ENCODE results near the gene PDE10A.
"Not testable (repeated sequence)": the region's sequence is repeated elsewhere in the genome, so short reads cannot be mapped to it uniquely, and the experiment has no call there.

The PDE10A gene

DNA sequence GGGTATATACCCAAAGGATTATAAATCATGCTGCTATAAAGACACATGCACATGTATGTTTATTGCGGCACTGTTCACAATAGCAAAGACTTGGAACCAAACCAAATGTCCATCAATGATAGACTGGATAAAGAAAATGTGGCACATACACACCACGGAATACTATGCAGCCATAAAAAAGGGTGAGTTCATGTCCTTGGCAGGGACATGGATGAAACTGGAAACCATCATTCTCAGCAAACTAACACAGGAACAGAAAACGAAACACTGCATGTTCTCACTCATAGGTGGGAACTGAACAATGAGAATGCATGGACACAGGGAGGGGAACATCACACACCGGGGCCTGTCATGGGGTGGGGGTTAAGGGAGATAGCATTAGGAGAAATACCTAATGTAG is 70.1 kb downstream of the PDE10A start:
- not testable (repeated sequence) for DNase-seq

DNA sequence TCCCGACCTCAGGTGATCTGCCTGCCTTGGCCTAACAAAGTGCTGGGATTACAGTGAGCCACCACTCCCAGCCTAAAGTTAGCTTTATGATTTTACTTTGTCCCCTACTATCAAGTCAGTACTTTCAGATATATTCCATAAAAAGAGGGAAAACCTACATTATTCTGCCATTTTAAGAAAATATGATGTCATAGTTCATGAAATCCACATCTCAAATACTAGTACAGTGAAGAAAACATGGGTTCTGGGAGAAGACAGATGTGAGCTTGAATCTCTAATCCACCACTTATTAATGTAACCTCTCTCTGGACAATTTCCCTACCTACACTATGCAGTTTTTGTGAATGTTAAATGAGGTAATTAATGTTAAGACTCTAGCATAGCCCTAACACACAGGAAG is 74.5 kb downstream of the PDE10A start:
- no peak for DNase-seq

DNA sequence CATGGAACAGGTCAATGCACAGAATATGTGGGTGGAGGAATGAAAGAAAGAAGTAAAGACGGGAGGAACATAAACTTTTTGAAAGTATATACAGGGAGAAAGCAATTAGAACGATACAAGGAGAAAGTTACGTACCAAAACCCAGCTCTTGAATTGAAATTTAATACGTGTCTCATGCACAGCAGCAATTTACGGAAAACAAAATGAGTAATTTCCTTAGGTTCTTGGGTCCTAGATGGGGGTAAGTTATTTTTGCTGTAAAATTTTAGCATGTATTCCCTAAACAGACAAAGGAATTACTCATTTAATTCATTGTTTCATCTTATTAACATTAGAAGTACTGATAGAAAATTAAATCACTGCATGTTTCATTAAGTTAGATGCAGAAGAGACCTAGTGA is 75.8 kb downstream of the PDE10A start:
- no peak for DNase-seq

DNA sequence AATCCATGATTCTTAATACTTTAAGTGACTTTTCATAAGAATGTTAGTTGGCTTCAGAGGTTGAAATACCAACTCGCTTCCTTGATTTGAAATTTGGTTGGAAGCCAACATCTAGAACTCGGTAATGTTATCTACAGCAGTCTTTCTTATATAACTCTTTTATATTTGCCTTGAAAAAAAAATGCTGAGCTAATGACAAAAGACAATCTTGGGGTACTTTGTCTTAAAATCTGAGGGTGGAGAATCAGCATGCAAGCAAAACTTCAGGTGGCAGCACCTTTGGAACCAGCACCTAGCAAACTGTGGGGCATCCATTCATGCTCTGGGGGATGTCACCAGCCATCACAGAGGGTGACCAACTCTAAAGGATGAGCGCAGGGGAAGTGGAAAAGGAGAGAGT is 76.3 kb downstream of the PDE10A start:
- no peak for DNase-seq

DNA sequence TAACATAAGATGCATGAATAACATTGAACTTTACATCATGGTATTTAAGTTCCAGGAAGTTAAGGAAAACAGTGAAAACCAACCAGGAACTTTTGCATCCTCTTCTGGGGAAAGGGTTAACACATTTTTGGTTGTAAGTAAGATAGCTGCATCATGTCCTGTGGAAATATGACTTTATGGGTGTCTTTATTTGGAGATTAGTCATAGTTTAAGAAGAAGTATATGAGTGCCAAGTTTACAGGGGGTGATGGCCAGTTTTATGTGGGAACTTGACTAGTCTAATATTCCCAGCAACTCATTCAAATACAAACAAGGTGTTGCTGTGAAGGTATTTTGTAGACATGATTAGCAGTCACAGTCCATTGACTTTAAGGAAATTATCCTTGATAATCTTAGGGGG is 78.0 kb downstream of the PDE10A start:
- DNase-seq, result no peak

DNA sequence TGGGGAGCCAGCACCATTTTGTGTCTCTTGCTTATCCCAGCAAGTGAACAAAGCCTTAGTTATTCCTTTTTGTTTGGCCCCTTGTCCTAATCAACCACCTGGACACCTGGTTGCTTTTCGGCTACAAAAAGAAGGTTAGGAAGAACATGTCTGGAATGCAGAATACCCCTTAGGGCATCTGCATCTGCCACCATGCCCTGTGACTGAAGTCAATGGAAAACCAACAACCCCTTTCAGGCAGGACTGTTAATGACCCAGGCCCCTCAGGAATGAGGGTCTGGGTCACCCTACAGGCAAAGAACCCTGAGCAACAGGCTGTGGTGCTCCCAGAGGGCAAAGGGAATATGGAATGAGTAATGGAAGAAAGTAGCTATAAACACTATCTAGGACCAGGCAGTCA is 78.5 kb downstream of the PDE10A start:
- no peak for DNase-seq

DNA sequence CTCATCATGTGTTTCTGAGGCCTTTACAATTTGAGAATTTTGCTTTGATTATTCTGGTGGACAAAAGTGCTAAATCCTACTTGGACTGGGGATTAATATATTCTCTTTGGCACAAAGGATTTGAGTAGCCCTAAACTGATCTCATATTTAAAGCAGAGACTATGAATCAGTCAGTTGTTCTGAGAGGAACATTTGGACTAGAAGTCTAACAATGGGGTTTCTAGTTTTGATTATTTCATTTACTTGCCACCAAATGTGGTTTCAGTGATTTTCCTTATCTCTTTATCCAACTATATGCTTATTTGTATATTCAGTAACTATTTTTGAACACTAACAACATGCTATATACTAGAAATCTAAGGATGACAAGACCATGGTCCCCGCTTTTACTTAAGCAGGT is 81.4 kb downstream of the PDE10A start:
- no peak for DNase-seq

DNA sequence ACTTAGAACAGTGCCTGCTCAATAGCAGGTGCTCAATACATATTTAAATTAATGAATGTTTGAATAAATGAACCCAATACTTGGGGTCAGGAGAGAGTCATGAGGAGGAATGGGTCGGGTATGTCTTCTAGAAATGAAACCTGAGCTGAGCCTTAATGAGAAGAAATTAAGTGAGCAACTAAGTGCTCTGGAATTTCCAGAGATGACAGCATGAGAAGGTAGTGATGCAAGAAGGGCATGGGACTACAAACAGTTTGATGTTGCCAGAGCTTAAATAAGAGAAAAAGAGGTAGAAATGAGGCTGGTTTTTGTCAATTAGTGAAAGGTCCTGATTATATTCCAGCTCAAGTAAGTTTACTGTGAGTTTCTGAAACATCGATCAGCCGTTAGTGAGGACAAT is 82.9 kb downstream of the PDE10A start:
- DNase-seq, result no peak

DNA sequence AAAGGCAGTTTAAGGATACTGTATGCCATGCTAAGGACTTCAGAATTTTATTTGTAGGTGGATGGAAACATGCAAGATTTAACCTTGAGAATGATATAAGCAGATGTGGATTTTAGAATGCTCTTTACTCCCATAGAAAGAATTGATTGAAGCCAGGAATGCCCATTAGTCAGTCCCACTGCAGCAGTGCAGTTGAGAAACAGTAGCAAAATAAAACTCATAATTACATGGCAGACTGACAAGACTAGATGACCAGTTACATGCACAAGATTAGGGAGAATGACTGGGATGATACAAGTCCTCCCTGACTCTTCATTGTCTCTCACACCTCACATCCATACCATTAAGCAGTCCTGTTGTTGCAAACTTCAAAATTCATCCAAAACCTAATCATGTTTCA is 83.9 kb downstream of the PDE10A start:
- DNase-seq, result no peak

DNA sequence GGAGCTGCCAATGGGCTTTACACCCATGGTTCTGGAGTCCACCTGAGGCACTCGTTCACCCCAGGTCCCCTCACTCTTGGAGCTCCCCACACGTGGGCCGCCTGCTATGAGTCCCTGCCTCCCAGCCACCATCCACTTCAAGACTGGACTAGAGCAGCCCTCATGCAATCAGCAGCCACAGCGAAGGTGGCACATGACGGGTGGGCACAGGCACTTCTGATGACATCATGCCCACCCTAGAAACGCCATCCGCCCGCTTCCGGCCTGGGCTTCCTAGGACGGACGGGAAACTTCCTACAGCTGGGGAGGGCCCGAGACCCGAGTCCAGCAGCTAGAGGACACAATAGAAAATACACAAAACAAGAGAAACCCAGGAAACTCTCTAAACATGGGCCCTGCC is 85.5 kb downstream of the PDE10A start:
- no peak for DNase-seq

DNA sequence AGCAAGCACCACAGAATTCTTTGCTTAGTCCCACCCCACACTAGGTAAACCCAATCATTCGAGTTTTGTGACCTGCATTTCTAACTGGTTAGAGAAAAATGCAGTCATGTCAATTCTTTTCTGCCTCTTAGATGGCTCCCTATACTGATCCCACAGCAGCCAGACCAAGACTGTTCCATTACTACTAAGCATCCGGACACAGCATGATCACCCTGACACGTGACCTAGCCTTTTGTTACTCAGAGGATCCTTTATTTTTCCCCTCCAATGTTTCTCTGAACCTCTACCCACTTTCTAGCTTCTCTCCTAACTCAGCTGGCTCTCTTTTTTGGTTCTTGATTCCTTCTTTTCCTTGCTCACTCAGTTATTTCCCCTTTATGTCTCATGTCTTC is 87.9 kb downstream of the PDE10A start:
- no peak for DNase-seq

DNA sequence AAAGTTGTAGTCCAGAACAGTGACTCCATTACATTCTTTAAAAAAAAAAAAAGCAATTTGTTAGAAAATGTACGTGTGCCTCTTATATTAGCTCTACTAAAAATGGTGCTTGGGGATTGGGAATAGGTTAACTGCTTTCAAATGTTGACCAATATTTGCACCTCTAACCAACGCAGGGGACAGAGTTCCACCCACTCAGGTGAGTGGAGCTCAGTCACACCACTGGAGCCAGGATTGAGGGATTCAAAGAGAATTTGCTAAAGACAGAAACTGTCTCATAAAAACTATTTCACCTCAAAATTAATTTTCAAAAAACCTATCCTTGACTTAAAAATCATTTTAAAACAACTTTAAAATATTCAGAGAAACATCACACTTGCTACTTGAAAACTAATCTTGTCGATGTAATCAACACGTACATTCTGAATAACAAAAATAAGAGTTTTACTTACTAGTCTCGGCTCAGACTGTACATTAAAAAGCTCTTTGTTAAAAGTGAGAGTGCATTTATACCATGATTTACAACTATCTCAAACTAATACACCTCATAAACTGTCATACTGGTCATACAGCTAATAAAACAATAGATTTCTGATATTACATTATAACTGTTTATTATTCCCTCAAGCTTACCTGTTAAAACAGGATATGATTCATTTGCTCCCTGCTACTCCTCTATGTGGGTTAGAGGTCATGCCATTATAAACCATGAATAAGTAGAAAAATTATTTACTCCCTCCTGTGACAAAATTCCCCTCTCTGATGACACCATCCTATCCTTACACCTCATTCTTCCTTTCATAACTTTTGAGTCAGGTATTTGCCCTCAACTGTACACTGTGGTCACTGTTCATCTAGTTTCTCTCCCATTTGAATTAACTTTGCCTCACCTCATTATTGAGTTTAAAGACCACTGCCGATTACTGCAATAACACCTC is 88.6 kb downstream of the PDE10A start:
- no peak for DNase-seq

DNA sequence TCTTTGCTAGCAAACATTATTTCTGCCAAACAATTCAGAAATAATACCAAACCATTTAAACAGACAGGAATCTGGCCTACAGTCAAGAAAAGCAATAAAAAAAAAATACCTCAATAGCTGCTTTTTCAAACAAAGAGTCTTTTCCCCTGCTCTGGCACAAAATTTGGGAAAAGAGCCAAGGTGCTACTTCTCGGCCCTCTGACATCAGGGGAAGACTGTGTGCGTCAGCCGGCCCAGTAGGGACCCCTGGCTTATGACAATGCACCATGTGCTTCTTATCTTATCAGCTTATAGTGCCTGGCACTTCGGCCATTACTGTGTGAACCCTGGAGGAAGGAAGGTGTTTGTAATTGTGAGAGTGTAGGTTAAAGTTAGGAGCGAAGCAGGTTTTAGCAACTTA is 89.4 kb downstream of the PDE10A start:
- DNase-seq, result peak in 2 of 58 donors; percentile 12 to 28

DNA sequence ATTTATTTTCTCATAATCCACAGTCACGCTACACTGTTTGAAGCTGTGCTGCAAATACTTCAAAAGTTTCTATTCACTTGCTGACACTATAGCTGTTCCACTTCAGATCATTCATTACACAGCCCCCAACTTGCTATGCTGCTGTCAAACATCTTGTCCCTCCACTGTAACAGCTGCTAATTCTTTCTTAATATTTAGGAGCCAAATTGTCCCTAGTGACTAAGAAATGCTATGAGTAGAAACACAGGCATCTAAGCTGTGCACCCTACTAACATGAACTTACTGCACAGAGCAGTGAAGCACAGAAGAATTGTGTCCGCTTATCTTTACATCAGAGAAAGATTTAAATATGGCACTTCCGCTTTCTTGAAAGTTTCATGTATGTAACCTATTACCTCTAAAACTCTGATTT is 91.3 kb downstream of the PDE10A start:
- no peak for DNase-seq

DNA sequence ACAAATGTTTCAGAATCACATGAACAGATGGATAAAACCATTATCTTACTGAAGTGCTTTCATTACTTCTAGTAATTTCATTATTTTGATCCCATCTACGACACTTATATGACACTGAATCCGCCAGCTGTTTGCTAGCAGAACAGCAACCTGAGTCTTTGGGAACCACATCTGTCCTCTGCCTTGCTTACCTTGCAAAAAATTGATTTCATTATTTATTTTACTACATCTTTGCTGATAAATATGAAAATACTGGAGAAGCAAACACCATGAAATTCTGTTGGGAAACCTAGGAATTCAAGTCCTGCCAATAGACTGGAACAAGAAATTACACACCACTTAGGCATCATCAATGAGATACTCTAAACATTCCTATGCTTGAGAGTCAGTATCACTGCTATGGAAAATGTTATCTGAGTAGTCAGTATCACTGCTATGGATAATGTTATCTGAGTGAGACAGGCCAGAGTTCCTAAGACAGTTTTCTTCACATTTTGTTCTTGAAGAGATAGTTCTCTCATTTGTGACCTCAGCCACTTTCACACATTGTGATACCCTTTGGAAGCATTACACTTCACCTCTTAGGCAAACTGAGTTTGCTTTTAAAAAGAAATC is 91.9 kb downstream of the PDE10A start:
- no peak for DNase-seq

DNA sequence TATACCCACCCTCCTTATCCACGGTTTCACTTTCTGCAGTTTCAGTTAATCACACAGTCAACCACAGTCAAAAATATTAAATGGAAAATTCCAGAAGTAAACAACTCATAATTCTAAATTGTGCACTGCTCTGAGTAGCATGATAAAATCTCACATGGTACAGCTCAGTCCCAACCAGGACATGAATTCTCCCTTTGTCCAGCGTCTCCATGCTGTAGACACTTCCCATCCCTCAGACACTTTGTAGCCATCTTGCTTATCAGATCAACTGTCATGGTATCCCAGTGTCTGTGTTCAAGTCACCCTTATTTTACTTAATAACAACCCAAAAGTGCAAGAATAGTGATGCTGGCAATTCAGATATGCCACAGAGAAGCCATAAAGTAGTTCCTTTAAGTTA is 94.7 kb downstream of the PDE10A start:
- no peak for DNase-seq

DNA sequence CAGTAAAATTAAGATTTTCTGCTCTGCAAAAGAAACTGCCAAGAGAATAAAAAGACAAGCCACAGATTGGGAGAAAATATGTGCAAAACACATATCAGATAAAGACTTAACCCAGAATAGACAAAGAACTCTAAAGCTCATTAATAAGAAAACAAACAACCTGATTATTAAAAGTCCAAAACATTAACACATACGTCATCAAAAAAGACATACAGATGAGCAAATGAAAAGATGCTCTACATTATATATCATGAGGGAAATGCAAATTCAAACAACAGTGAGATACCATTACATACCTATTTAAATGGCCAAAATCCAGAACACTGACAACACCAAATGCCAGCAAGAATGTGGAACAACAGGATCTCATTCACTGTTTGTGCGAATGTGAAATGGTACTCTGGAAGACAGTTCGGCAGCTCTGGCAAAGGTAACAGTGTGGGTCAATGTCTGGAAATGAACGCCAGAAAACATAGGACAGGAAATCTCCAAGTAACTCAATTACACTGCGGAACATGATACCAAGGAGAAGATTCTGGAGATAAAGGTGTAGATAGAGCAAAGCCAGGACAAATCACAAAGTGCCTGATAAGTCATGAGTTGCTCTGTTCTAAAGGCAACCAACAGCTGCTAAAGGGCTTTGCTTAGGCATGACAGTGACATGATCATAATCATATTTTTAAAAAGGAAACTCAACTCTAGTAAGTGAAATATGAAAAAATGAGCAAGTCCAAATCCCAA is 96.8 kb downstream of the PDE10A start:
- DNase-seq, result no peak

DNA sequence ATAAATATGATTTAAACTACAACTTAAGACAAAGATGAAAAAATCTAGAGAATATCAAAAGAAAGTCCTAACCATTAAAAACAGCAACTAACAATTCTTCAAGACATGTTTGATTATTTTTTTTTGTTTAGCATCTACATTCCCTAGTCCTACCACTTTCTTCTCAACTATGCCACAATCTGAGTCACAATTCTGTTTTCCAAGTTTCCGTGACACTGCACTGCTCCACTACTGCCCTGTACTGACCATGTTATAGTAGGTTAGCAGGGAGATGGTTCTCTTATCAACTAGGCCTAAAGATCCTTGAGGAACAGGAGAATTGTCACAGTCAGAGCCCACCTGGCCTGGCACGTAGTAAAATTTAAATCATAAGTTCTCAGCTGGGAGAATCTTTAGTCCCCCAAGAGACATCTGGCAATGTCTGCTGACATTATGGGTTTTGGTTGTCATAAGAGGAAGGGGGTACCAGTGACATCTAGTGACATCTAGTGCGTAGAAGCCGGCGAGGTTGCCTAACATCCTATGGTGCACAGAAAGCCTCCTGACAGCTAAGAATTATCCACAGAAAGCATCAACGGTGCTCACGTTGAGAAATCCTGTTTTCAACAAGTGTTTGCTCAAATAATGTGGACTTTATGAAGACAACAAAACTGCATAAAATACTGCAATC is 100.5 kb downstream of the PDE10A start:
- no peak for DNase-seq

DNA sequence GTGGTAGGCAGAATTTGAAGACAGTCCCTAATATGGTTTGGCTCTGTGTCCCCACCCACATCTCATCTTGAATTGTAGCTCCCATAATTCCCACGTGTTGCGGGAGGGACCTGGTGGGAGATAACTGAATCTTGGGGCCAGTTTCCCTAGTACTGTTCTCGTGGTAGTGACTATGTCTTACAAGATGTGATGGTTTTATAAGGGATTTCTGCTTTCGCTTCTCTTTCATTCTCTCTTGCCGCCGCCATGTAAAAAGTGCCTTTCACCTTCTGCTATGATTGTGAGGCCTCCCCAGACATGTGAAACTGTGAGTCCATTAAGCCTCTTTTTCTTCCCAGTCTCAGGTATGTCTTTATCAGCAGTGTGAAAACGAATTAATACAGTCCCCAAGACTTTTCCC is 103.4 kb downstream of the PDE10A start:
- no peak for DNase-seq

DNA sequence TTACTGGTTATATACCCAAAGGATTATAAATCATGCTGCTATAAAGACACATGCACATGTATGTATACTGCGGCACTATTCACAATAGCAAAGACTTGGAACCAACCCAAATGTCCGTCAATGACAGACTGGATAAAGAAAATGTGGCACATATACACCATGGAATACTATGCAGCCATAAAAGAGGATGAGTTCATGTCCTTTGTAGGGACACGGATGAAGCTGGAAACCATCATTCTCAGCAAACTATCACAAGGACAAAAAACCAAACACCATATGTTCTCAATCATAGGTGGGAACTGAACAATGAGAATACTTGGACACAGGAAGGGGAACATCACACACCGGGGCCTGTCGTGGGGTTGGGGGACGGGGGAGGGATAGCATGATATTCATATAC is 104.9 kb downstream of the PDE10A start:
- DNase-seq, result not testable (repeated sequence)

DNA sequence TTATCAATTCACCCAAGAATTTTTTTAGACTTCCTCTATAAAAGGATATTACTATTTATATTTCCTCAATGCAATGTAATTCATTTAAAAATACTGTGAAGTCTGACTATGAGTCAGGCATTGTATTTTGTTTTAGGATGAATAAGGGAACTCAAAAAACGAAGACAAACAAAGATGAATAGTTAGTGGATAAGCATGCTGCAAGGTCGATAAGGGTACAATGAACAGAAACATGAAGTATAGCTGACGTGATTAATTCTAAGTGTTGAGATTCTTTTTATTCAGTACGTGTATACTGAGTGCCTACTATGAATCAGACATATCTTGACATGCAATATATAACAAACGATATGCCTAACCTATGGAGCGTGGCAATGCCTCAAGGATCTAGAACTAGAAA is 105.4 kb downstream of the PDE10A start:
- DNase-seq, result no peak

Measured in anterior cingulate cortex (tissue), 58 donors.